ENCODE results near the gene IKZF1.

DNA sequence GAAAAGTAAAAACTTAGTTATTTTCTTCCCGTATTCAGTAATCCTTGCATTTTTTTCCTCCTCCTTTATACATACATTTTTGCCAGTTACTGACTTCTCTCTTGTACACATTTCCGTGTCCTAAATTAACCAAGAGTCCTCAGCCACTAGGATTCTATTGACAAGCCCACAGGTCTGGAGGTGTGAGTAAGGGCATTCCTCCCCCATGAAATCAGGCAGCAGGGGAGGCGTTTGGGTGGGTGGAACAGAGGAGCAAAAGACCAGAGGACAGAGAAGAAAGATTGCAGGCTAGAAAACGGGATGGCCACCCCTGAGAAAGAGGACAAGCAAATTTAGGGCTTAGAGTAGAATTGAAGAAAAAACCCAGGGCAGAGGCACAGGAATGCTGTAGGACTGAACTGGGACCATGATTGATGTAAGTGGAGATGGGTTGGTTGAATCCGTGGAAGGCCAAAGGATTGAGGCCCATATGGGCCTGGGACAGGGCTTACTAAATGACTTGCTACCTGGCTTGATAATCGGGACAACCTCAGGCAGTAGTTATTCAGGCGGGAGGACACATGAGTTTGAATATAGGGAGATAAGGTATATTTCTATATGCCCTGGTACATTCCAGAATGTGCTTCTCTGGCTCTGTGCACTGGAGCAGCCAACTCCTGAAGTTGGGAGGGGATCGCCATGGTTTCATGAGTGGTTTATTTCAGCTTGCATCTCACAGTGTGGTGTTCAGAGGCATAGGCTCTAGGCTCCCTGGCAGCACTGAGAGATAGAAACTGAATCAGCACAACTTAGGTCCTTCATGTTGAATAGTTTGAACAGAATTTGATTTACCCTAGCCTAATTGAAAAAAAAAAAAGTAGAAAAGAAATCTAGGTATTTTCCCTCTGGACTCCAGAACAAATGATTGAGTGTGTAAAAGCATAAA lies 28.0 kb downstream of the IKZF1 start:
- TF ChIP-seq YY1 (IDR thresholded peaks at IDR 0.05; ENCODE audit: insufficient read depth, insufficient read length) (no peak), SUZ12 (IDR thresholded peaks at IDR 0.05; ENCODE audit: extremely low read depth, insufficient read depth, insufficient read length) (no peak), ZNF274 (IDR thresholded peaks at IDR 0.05; ENCODE audit: low read depth, low read length) (no peak)
